Mesendoderm (in vitro differentiated cells): ENCODE data around the gene DDX23.
A peak's percentile ranks its signal among the peaks of the same experiment; 100 is the strongest.
"Not testable (repeated sequence)": the region's sequence is repeated elsewhere in the genome, so short reads cannot be mapped to it uniquely, and the experiment has no call there.

Experiments used
- DNase-seq: peaks from one replicate; pipeline ENCODE4 v3.0.0; 2013
- H2AK5ac ChIP-seq: 2 replicates; pipeline ENCODE4 v1.6.1; 2013; ENCODE audit warnings: low read length, inconsistent platforms
- H2BK120ac ChIP-seq: 2 replicates; pipeline ENCODE4 v1.6.1; 2013; ENCODE audit warnings: low read depth, mild to moderate bottlenecking, low read length, moderate library complexity, mixed read lengths
- H2BK15ac ChIP-seq: replicated peaks from 2 replicates; pipeline ENCODE4 v1.6.1; 2013; ENCODE audit warnings: low read depth, mild to moderate bottlenecking, moderate library complexity
- H2BK5ac ChIP-seq: 2 replicates; pipeline ENCODE4 v1.6.1; 2013; ENCODE audit warnings: low read length, inconsistent platforms
- H3K18ac ChIP-seq: 2 replicates; pipeline ENCODE4 v1.6.1; 2013; ENCODE audit warnings: mild to moderate bottlenecking, low read length, mixed read lengths
- H3K23ac ChIP-seq: one replicate; pipeline ENCODE4 v1.6.1; 2013; ENCODE audit warnings: low read length
- H3K27ac ChIP-seq: 2 replicates; pipeline ENCODE4 v1.5.1; 2013; ENCODE audit warnings: low read depth, mild to moderate bottlenecking, inconsistent platforms, low read length, moderate library complexity
- H3K27me3 ChIP-seq: 2 replicates; pipeline ENCODE4 v1.6.1; 2013; ENCODE audit warnings: low read length, control low read depth, mild to moderate bottlenecking, inconsistent platforms; ENCODE audit not compliant: insufficient read depth, poor library complexity
- H3K36me3 ChIP-seq: 2 replicates; pipeline ENCODE4 v1.6.1; 2013; ENCODE audit warnings: low read length, inconsistent platforms; ENCODE audit not compliant: control insufficient read depth, insufficient read depth
- H3K4ac ChIP-seq: one replicate; pipeline ENCODE4 v1.6.1; 2013; ENCODE audit warnings: low read depth, mild to moderate bottlenecking, low read length, moderate library complexity
- H3K4me1 ChIP-seq: 2 replicates; pipeline ENCODE4 v1.6.1; 2013; ENCODE audit warnings: low read depth, low read length, inconsistent platforms; ENCODE audit not compliant: control insufficient read depth
- H3K4me2 ChIP-seq: 2 replicates; pipeline ENCODE4 v1.6.1; 2013; ENCODE audit warnings: low read length
- H3K4me3 ChIP-seq: 2 replicates; pipeline ENCODE4 v1.5.1; 2013; ENCODE audit warnings: mild to moderate bottlenecking, low read length
- H3K56ac ChIP-seq: one replicate; pipeline ENCODE4 v1.6.1; 2013; ENCODE audit warnings: low read length
- H3K79me1 ChIP-seq: 2 replicates; pipeline ENCODE4 v1.6.1; 2013; ENCODE audit warnings: low read length, inconsistent platforms
- H3K79me2 ChIP-seq: 2 replicates; pipeline ENCODE4 v1.6.1; 2013; ENCODE audit warnings: mild to moderate bottlenecking, low read length; ENCODE audit not compliant: control insufficient read depth, insufficient read depth
- H3K9ac ChIP-seq: 2 replicates; pipeline ENCODE4 v1.6.1; 2013; ENCODE audit warnings: low read length, inconsistent platforms
- H4K5ac ChIP-seq: one replicate; pipeline ENCODE4 v1.6.1; 2013; ENCODE audit warnings: low read length
- H4K8ac ChIP-seq: one replicate; pipeline ENCODE4 v1.6.1; 2013; ENCODE audit warnings: low read depth, mild to moderate bottlenecking, control low read depth, low read length, moderate library complexity
- WGBS: extraction: QIAGEN DNeasy Blood & Tissue Kit; methylation state at CpG from one replicate; pipeline ENCODE4 v1.1.7; 2013; ENCODE audit warnings: low lambda C conversion rate, missing lambda C conversion rate; ENCODE audit not compliant: insufficient coverage; ENCODE audit errors: extremely low coverage; 5-methylcytosine and 5-hydroxymethylcytosine counted together

The DDX23 gene

GRCh38 chr12:48861111-48861510 lies 9.1 kb upstream of the DDX23 start:
- H4K5ac ChIP-seq = no peak overlapping the region
- H2BK120ac ChIP-seq = no peak overlapping the region
- H3K9ac ChIP-seq = no peak overlapping the region

GRCh38 chr12:48860236-48860635 lies 8.3 kb upstream of the DDX23 start:
- WGBS = no CpG with 5 or more reads among the region's 5 CpGs
- not testable (repeated sequence) for H3K79me1 ChIP-seq, DNase-seq

More at GRCh38 chr12:48861111-48861510, 9.1 kb upstream of the DDX23 start:
- Histone ChIP-seq H3K4me1 (no peaks in the 10 kb centered on the region), H2AK5ac (no peak overlapping the region), H3K18ac (no peak overlapping the region), H4K8ac (no peak overlapping the region), H2BK15ac (no peak overlapping the region), H3K27ac (no peak overlapping the region), H3K4me3 (no peak overlapping the region), H3K4ac (no peak overlapping the region), H3K79me2 (no peaks in the 10 kb centered on the region), H3K27me3 (no peaks in the 10 kb centered on the region), H3K23ac (no peak overlapping the region), H2BK5ac (no peak overlapping the region), H3K4me2 (no peak overlapping the region), H3K56ac (no peak overlapping the region), H3K79me1 (no peaks in the 10 kb centered on the region), H3K36me3 (no peaks in the 10 kb centered on the region)
- no peak for DNase-seq
- no CpG with 5 or more reads among the region's 2 CpGs for WGBS

DNA sequence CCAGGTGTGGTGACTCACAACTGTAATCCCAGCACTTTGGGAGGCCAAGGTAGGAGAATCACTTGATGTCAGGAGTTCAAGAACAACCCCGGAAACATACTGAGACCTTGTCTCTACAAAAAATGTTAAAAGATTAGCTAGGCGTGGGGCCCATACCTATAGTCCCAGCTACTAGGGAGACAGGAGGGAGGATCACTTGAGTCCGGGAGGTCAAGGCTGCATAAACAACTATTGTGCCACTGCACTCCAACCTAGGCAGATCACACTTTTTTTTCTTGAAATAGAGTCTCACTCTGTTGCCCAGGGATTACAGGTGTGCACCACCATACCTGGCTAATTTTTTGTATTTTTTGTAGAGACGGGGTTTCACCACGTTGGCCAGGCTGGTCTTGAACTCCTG lies 7.6 kb upstream of the DDX23 start:
- Histone ChIP-seq H3K4me3 (no peak overlapping the region), H2BK5ac (no peak overlapping the region), H3K79me2 (no peaks in the 10 kb centered on the region), H3K4me2 (no peak overlapping the region), H3K18ac (no peak overlapping the region), H2AK5ac (no peak overlapping the region), H3K4ac (no peak overlapping the region), H3K23ac (no peak overlapping the region), H4K5ac (no peak overlapping the region), H2BK15ac (no peak overlapping the region), H3K36me3 (no peaks in the 10 kb centered on the region), H3K9ac (no peak overlapping the region), H2BK120ac (no peak overlapping the region), H3K4me1 (no peaks in the 10 kb centered on the region), H3K27ac (no peak overlapping the region), H3K27me3 (no peaks in the 10 kb centered on the region), H3K56ac (no peak overlapping the region), H3K79me1 (no peaks in the 10 kb centered on the region), H4K8ac (no peak overlapping the region)
- WGBS = no CpG with 5 or more reads among the region's 5 CpGs
- DNase-seq = no peak

More at GRCh38 chr12:48860236-48860635, 8.3 kb upstream of the DDX23 start:
- H3K4me3 ChIP-seq, H2BK5ac ChIP-seq, H3K23ac ChIP-seq, H2BK120ac ChIP-seq, H2BK15ac ChIP-seq, H3K9ac ChIP-seq, H3K4ac ChIP-seq, H3K27ac ChIP-seq, H4K5ac ChIP-seq, H3K79me2 ChIP-seq, H3K4me2 ChIP-seq, H2AK5ac ChIP-seq, H3K27me3 ChIP-seq, H4K8ac ChIP-seq, H3K56ac ChIP-seq, H3K4me1 ChIP-seq, H3K18ac ChIP-seq, H3K36me3 ChIP-seq: not testable (repeated sequence)

- no peak overlapping the region for H4K8ac ChIP-seq
- DNase-seq = no peak
- H3K27me3 ChIP-seq = no peaks in the 10 kb centered on the region
- H3K36me3 ChIP-seq = no peaks in the 10 kb centered on the region
- H3K9ac ChIP-seq = no peak overlapping the region
- no peak overlapping the region for H3K4me2 ChIP-seq
- no peak overlapping the region for H3K4ac ChIP-seq
- no peaks in the 10 kb centered on the region for H3K4me1 ChIP-seq
- no peak overlapping the region for H2BK15ac ChIP-seq
- H3K79me2 ChIP-seq = no peaks in the 10 kb centered on the region
- no peak overlapping the region for H2BK120ac ChIP-seq
- H4K5ac ChIP-seq = no peak overlapping the region
- no peak overlapping the region for H2AK5ac ChIP-seq
- H3K18ac ChIP-seq = no peak overlapping the region
- H3K4me3 ChIP-seq = no peak overlapping the region
- no peak overlapping the region for H3K27ac ChIP-seq
- no peaks in the 10 kb centered on the region for H3K79me1 ChIP-seq
- WGBS = no CpG with 5 or more reads among the region's 8 CpGs
- no peak overlapping the region for H2BK5ac ChIP-seq
- no peak overlapping the region for H3K56ac ChIP-seq
- H3K23ac ChIP-seq = no peak overlapping the region
Measured at GRCh38 chr12:48858043-48858442, 6.1 kb upstream of the DDX23 start.

GRCh38 chr12:48857278-48857994 lies 5.5 kb upstream of the DDX23 start:
- Histone ChIP-seq H3K4me2 (no peak overlapping the region), H2AK5ac (no peak overlapping the region), H3K4me1 (no peaks in the 10 kb centered on the region), H3K18ac (no peak overlapping the region), H3K4ac (no peak overlapping the region), H3K79me2 (no peaks in the 10 kb centered on the region), H3K23ac (no peak overlapping the region), H4K8ac (no peak overlapping the region), H2BK120ac (no peak overlapping the region), H2BK15ac (no peak overlapping the region), H3K9ac (no peak overlapping the region), H4K5ac (no peak overlapping the region), H3K56ac (peak overlapping the region; percentile 15), H2BK5ac (no peak overlapping the region), H3K27ac (no peak overlapping the region), H3K27me3 (no peaks in the 10 kb centered on the region), H3K4me3 (no peak overlapping the region), H3K79me1 (no peaks in the 10 kb centered on the region), H3K36me3 (no peaks in the 10 kb centered on the region)
- peak; percentile 22 for DNase-seq
- WGBS = no CpG with 5 or more reads among the region's 13 CpGs

DNA sequence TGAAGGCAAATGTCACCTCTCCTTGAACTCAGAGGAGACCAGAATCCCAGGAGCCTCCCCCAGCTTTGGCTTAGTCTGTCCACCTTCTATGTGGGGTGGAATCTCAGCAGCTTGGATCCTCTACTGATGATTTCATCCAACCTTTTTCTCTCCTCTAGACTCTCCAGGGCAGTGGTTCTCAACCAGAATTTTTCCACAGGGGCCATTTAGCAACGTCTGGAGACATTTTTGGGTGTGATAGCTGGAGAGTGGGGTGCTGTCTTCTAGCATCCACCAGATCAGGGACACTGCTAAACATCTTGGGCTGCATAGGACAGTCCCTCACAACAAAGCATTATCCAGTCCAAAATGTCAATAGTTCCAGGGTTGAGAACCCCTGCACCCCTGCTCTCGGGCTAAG lies 4.4 kb upstream of the DDX23 start:
- H3K18ac ChIP-seq = no peak overlapping the region
- no peak overlapping the region for H4K8ac ChIP-seq
- H3K79me2 ChIP-seq = peaks cover 5% of the 10 kb centered on the region
- WGBS = no CpG with 5 or more reads among the region's 2 CpGs
- H3K4me1 ChIP-seq = no peaks in the 10 kb centered on the region
- no peak overlapping the region for H3K56ac ChIP-seq
- H3K9ac ChIP-seq = no peak overlapping the region
- H3K4me3 ChIP-seq = no peak overlapping the region
- no peaks in the 10 kb centered on the region for H3K27me3 ChIP-seq
- no peak overlapping the region for H2BK15ac ChIP-seq
- H3K4me2 ChIP-seq = no peak overlapping the region
- H2AK5ac ChIP-seq = no peak overlapping the region
- no peak overlapping the region for H3K23ac ChIP-seq
- H3K4ac ChIP-seq = no peak overlapping the region
- H4K5ac ChIP-seq = no peak overlapping the region
- no peak overlapping the region for H2BK120ac ChIP-seq
- no peak for DNase-seq
- peaks cover 3% of the 10 kb centered on the region for H3K79me1 ChIP-seq
- no peak overlapping the region for H3K27ac ChIP-seq
- H2BK5ac ChIP-seq = no peak overlapping the region
- H3K36me3 ChIP-seq = no peaks in the 10 kb centered on the region
